ENCODE measurements around the gene ZC3HAV1.
"Not testable (repeated sequence)": the region's sequence is repeated elsewhere in the genome, so short reads cannot be mapped to it uniquely, and the experiment has no call there.

ZC3HAV1 gene

GRCh38 chr7:139132887-139133286 is 23.4 kb upstream of the ZC3HAV1 start:
- no peak for DNase-seq (ENCODE audit: extremely low spot score)
- TF ChIP-seq, protein P1, sequence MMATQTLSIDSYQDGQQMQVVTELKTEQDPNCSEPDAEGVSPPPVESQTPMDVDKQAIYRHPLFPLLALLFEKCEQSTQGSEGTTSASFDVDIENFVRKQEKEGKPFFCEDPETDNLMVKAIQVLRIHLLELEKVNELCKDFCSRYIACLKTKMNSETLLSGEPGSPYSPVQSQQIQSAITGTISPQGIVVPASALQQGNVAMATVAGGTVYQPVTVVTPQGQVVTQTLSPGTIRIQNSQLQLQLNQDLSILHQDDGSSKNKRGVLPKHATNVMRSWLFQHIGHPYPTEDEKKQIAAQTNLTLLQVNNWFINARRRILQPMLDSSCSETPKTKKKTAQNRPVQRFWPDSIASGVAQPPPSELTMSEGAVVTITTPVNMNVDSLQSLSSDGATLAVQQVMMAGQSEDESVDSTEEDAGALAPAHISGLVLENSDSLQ (IDR thresholded peaks at IDR 0.05) = no peak
- TF ChIP-seq NFRKB (IDR thresholded peaks at IDR 0.05) = no peak
- TF ChIP-seq ARNT (IDR thresholded peaks at IDR 0.05) = no peak
- no peak for TF ChIP-seq SUZ12 (IDR thresholded peaks at IDR 0.05)
- TF ChIP-seq ELF4 (IDR thresholded peaks at IDR 0.05) = no peak
- no peak for TF ChIP-seq TARDBP (IDR thresholded peaks at IDR 0.05)
- TF ChIP-seq L3MBTL2 (conservative IDR thresholded peaks at IDR 0.05) = no peak
- no peak for TF ChIP-seq ZNF384 (IDR thresholded peaks at IDR 0.05)
- TF ChIP-seq FOXM1 (IDR thresholded peaks at IDR 0.05; ENCODE audit: borderline replicate concordance) = no peak
- no peak for TF ChIP-seq FOXK2 (IDR thresholded peaks at IDR 0.05)
- no peak for TF ChIP-seq BHLHE40 (IDR thresholded peaks at IDR 0.05; ENCODE audit: borderline replicate concordance)
- no peak for TF ChIP-seq LEF1 (IDR thresholded peaks at IDR 0.05; ENCODE audit: borderline replicate concordance)
- TF ChIP-seq FOXA1 (IDR thresholded peaks at IDR 0.05) = no peak
- CTCF ChIA-PET = no interaction called here
- POLR2A ChIA-PET = interaction anchor here (0.7 to 2.7 kb wide), 12 partner anchors 7 to 136 kb away, joined by 3 to 28 read pairs (median 6); partner anchors contain the start of gene UBN2

GRCh38 chr7:139131601-139132041 is 22.1 kb upstream of the ZC3HAV1 start:
- TF ChIP-seq FOXA1 (IDR thresholded peaks at IDR 0.05) = no peak
- no peak for TF ChIP-seq TARDBP (IDR thresholded peaks at IDR 0.05)
- no peak for TF ChIP-seq FOXK2 (IDR thresholded peaks at IDR 0.05)
- TF ChIP-seq L3MBTL2 (conservative IDR thresholded peaks at IDR 0.05) = no peak
- TF ChIP-seq ARNT (IDR thresholded peaks at IDR 0.05) = no peak
- ChIA-PET POLR2A (no interaction called here), CTCF (no interaction called here)
- DNase-seq (ENCODE audit: extremely low spot score) = no peak

DNA sequence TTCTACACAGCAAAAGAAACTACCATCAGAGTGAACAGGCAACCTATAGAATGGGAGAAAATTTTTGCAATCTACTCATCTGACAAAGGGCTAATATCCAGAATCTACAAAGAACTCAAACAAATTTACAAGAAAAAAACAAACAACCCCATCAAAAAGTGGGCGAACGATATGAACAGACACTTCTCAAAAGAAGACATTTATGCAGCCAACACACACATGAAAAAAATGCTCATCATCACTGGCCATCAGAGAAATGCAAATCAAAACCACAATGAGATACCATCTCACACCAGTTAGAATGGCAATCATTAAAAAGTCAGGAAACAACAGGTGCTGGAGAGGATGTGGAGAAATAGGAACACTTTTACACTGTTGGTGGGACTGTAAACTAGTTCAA is 20.3 kb upstream of the ZC3HAV1 start:
- DNase-seq (ENCODE audit: extremely low spot score); CTCF ChIA-PET; POLR2A ChIA-PET: not testable (repeated sequence)

DNA sequence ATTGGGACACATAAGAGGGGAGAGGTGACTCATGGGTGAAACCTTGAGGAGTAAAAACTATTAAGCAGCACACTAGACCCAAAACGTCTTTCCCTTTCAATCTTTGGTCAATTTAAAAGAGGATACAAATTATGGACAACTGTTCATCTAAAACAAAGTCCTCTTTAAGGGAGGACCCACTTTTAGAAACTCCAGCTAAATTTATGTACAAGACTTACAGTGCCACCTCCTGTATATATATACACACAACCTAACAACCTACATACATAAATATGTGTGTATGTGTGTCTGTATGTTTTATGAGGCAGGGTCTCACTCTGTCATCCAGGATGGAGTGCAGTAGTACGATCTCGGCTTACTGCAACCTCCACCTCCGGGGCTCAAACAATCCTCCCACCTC is 18.1 kb upstream of the ZC3HAV1 start:
- ChIA-PET POLR2A (interaction anchor here (1.3 kb wide), 1 partner anchor 103 kb away, joined by 3 read pairs; the partner anchor contains the start of gene UBN2), CTCF (interaction anchor here (0.5 to 1.4 kb wide), 3 partner anchors 10 to 546 kb away, joined by 3 to 5 read pairs (median 4); no protein-coding TSS in a partner anchor)
- TF ChIP-seq ARNT (IDR thresholded peaks at IDR 0.05) (no peak), BHLHE40 (IDR thresholded peaks at IDR 0.05; ENCODE audit: borderline replicate concordance) (no peak), LEF1 (IDR thresholded peaks at IDR 0.05; ENCODE audit: borderline replicate concordance) (no peak), SUZ12 (IDR thresholded peaks at IDR 0.05) (no peak), L3MBTL2 (conservative IDR thresholded peaks at IDR 0.05) (no peak)
- TF ChIP-seq, protein P1 (IDR thresholded peaks at IDR 0.05) = no peak
- no peak for DNase-seq (ENCODE audit: extremely low spot score)

- CTCF ChIA-PET = no interaction called here
- DNase-seq (ENCODE audit: extremely low spot score) = no peak
- POLR2A ChIA-PET = interaction anchor here (1.6 kb wide), 1 partner anchor 8 kb away, joined by 9 read pairs; a partner anchor contains a TSS
- no peak for TF ChIP-seq FOXM1 (IDR thresholded peaks at IDR 0.05; ENCODE audit: borderline replicate concordance)
- no peak for TF ChIP-seq SP1 (IDR thresholded peaks at IDR 0.05)
- no peak for TF ChIP-seq TARDBP (IDR thresholded peaks at IDR 0.05)
- TF ChIP-seq FOXK2 (IDR thresholded peaks at IDR 0.05) = no peak
- no peak for TF ChIP-seq ELF4 (IDR thresholded peaks at IDR 0.05)
- no peak for TF ChIP-seq FOXA1 (IDR thresholded peaks at IDR 0.05)
- TF ChIP-seq ARNT (IDR thresholded peaks at IDR 0.05) = no peak
- no peak for TF ChIP-seq NFRKB (IDR thresholded peaks at IDR 0.05)
- TF ChIP-seq, protein P1 (IDR thresholded peaks at IDR 0.05) = no peak
- TF ChIP-seq SUZ12 (IDR thresholded peaks at IDR 0.05) = no peak
These were observed 16.1 kb upstream of the ZC3HAV1 start for GRCh38 chr7:139125657-139126056.

DNA sequence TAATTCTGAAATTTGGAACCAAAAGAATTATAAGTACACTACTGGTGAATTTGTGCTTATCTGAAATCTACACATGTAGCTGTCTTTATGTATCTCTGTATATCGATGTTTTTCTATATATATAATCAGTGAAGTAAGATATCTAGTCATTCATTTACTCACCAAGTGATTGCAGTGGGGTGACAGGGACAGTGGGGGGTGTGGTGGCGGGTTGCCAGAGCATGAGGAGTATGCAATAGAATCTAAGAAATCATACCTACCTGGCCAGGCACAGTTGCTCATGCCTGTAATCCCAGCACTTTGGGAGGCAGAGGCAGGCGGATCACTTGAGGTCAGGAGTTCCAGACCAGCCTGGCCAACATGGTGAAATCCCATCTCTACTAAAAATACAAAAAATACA is 15.5 kb upstream of the ZC3HAV1 start:
- not testable (repeated sequence) for DNase-seq (ENCODE audit: extremely low spot score)
- ChIA-PET CTCF (interaction anchor here (0.6 kb wide), 1 partner anchor 46 kb away, joined by 3 read pairs; no protein-coding TSS in a partner anchor), POLR2A (interaction anchor here (1.6 kb wide), 1 partner anchor 9 kb away, joined by 9 read pairs; a partner anchor contains a TSS)

DNA sequence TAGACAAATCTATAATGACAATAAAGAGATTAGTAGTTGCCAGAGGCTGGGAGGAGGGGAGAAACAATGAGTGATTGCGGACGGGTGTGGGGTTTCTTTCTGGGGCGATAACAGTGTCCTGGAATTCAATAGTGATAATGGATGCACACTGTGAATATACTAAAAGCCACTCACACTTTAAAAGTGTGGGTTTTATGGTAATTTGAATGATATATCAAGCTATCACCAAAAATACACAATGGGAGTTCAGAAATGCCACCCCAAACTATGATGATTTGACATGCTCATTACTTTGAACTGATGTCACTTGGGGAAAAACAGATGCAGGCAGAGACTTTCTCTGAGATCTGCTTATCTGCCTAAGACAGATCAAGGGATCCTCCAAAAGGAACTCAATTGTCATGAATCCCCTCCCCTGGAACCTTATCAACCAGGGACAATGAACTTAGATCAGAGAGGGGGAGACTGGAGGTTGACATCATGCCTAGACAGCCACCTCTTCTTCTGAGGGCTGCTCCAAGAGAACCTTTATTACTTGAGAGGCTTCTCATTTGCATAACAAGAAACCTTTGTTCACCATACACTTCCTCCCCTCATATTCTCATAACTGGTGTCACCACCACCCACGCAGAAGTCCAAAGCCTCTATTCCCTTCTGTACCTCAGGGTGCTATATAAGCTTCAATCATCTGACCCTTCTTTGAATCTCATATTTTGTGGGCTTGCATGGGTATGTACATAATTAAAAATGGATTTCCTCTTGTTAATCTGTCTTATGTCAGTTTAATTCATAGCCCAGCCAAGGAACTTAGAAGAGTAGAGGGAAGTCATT is 14.8 kb upstream of the ZC3HAV1 start:
- no peak for DNase-seq (ENCODE audit: extremely low spot score)
- ChIA-PET CTCF (no interaction called here), POLR2A (interaction anchor here (1.6 kb wide), 2 partner anchors 9 kb away, joined by 6 to 9 read pairs; a partner anchor contains a TSS)
- no peak for TF ChIP-seq FOXA1 (IDR thresholded peaks at IDR 0.05)
- no peak for TF ChIP-seq LEF1 (IDR thresholded peaks at IDR 0.05; ENCODE audit: borderline replicate concordance)
- TF ChIP-seq, protein P1 (IDR thresholded peaks at IDR 0.05) = no peak
- no peak for TF ChIP-seq NFRKB (IDR thresholded peaks at IDR 0.05)

All from HEK293T (cell line).